Thoracic aorta (tissue), 2 donors: ENCODE data around the gene ROR1. TPM values are rescaled to one million over a fixed set of nuclear protein-coding genes. Genes with fewer than 3 reads are reported as not detected.

Experiments used
- ATAC-seq: fragments of 150-250 bp; one replicate; pipeline ENCODE4 v1.8.0; 2017; ENCODE audit warnings: low read depth; ENCODE audit not compliant: insufficient number of reproducible peaks, low FRiP score
- DNase-seq: peaks from one replicate; pipeline ENCODE4 v3.0.0-alpha.2; 2020; ENCODE audit warnings: low spot score
- H3K27ac ChIP-seq, 2 donors: fragments of 200-600 bp; sonication (generic); 1 replicate in 1 of 2; 2 replicates in 1 of 2; pipeline ENCODE4 v1.5.1; 2016; ENCODE audit warnings: mild to moderate bottlenecking in 2 of 2, moderate library complexity in 2 of 2
- H3K27me3 ChIP-seq: fragments of 200-600 bp; sonication (generic); replicated peaks from 2 replicates; pipeline ENCODE4 v1.6.0; 2016; ENCODE audit warnings: mild to moderate bottlenecking; ENCODE audit not compliant: insufficient read depth
- H3K36me3 ChIP-seq: fragments of 200-600 bp; sonication (generic); one replicate; pipeline ENCODE4 v1.5.1; 2016
- H3K4me1 ChIP-seq, 2 donors: fragments of 200-600 bp; sonication (generic); 1 replicate in 1 of 2; 2 replicates in 1 of 2; pipeline versions ENCODE4 v1.5.1 to v1.6.0; 2016; ENCODE audit warnings: low read depth in 2 of 2, mild to moderate bottlenecking in 1 of 2; ENCODE audit not compliant: control insufficient read depth in 1 of 2
- H3K4me3 ChIP-seq: fragments of 200-600 bp; sonication (generic); 2 replicates; pipeline ENCODE4 v1.5.1; 2016; ENCODE audit warnings: mild to moderate bottlenecking
- H3K9me3 ChIP-seq: fragments of 200-600 bp; sonication (generic); 2 replicates; pipeline ENCODE4 v1.5.1; 2016
- total RNA-seq, 2 donors: library from RNA; depleted of rRNA; stranded (reverse); fragments of >200 nt; gene quantifications; one replicate each; pipeline versions ENCODE4 v1.1.0 to v1.2.3, GENCODE V29; 2016
- TF ChIP-seq, protein P1 (sequence below): fragments of 200-600 bp; sonication (generic); IDR thresholded peaks from one replicate; pipeline ENCODE4 v1.5.1; 2019; ENCODE audit warnings: antibody characterized with exemption

Gene ROR1
- total RNA-seq, 2 donors from 2014 or later: 41.2 to 51.8 TPM

DNA sequence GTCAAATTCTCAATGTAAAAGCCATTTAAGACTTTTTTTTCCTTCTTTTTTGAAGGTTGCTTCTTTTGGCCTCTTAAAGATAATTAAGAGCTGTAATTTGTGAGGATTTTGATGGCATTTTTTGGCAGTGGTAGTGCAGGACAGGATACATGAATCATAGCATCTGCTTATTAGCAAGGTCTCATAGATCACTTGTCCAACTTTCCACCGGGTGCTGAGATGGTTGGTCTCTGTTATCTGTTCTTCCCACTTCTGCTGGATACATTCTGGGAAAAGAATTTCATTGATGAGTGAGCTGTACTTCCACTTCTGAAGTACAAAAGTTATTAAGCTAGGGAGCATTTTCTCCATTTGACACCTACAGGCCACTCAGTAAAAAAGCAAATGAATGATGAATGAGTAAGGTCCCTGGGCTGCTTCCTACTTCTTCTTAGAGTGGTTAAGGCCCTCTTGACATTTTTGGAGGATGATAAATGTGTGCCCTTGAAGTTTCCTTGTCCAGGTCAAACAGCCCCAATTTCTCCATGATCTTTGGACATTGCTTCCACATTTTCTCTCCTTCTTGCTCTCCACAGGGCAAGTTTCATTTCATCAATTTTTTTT is 100.6 kb downstream of the ROR1 start:
- peaks cover 23 to 69% of the 10 kb centered on the region in 2 donors for H3K4me1 ChIP-seq
- H3K27me3 ChIP-seq: no peaks in the 10 kb centered on the region
- H3K27ac ChIP-seq: peak overlapping the region in 1 of 2 donors; percentile 9
- TF ChIP-seq, protein P1, sequence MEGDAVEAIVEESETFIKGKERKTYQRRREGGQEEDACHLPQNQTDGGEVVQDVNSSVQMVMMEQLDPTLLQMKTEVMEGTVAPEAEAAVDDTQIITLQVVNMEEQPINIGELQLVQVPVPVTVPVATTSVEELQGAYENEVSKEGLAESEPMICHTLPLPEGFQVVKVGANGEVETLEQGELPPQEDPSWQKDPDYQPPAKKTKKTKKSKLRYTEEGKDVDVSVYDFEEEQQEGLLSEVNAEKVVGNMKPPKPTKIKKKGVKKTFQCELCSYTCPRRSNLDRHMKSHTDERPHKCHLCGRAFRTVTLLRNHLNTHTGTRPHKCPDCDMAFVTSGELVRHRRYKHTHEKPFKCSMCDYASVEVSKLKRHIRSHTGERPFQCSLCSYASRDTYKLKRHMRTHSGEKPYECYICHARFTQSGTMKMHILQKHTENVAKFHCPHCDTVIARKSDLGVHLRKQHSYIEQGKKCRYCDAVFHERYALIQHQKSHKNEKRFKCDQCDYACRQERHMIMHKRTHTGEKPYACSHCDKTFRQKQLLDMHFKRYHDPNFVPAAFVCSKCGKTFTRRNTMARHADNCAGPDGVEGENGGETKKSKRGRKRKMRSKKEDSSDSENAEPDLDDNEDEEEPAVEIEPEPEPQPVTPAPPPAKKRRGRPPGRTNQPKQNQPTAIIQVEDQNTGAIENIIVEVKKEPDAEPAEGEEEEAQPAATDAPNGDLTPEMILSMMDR: no peak
- ATAC-seq (no peak), DNase-seq (no peak)
- H3K4me3 ChIP-seq: no peak overlapping the region
- H3K36me3 ChIP-seq: no peaks in the 10 kb centered on the region
- no peaks in the 10 kb centered on the region for H3K9me3 ChIP-seq

DNA sequence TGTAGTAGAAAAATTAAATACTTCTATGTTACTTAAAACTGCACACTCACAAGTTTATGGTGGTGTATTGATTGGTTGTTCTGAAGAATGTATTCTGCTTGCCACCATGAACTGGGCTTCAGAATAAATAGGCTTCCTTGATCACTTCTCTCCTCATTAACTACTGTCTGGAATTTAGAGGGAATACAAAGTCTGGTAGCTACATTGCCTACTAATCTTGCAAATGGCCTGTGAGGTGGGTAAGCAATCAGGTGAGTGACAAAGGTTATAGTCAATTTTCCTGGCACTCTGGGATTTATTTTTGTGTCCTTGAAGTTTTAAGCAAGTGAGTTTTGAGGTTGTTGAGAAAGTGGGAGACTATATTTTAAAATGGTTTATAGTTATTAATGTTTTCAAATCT is 101.8 kb downstream of the ROR1 start:
- H3K9me3 ChIP-seq: no peaks in the 10 kb centered on the region
- no peak overlapping the region for H3K4me3 ChIP-seq
- DNase-seq (no peak), ATAC-seq (no peak)
- peaks cover 23 to 76% of the 10 kb centered on the region in 2 donors for H3K4me1 ChIP-seq
- no peaks in the 10 kb centered on the region for H3K27me3 ChIP-seq
- H3K36me3 ChIP-seq: no peaks in the 10 kb centered on the region
- peak overlapping the region in 1 of 2 donors; percentile 8 for H3K27ac ChIP-seq
- TF ChIP-seq, protein P1: no peak

DNA sequence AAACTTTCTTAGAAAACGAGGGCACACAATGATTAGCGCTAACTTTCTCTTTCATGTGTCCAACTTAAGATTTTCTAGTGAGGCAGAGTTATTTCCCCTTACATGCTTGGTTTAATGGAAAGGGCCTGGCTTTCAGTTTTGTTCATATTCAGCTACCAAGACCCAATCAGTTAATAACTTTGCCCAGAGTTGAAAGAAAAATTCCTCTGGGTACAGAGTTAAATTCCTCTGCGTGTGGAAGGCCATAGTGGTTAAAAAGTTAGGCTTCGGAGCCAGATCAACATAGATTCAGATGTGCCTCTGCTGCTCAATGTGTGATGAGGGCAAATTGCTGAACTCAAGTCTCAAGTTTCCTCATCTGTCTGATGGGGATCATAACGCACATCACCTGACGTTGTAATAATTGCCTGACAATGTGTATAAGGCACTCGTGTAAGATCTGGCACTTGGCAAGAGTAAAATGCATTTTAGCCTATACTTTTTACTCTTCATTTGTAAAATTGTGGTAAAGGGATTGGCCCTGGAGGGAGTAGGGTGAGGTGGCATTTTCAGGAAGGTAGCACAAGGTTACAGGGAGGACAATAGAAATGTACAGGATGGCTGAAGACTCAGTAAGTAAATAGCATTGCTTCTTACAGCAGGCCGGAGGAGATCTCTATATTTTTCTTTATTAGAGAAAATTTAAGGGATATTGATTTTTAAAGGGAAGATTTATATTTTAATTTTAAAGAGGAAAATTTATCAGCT is 103.4 kb downstream of the ROR1 start:
- peak overlapping the region; percentile 29 for H3K4me3 ChIP-seq
- H3K27ac ChIP-seq: peak overlapping the region; percentile 4 to 15
- no peaks in the 10 kb centered on the region for H3K9me3 ChIP-seq
- no peaks in the 10 kb centered on the region for H3K27me3 ChIP-seq
- no peaks in the 10 kb centered on the region for H3K36me3 ChIP-seq
- DNase-seq (no peak), ATAC-seq (no peak)
- H3K4me1 ChIP-seq: peaks cover 25 to 91% of the 10 kb centered on the region in 2 donors
- TF ChIP-seq, protein P1: no peak

DNA sequence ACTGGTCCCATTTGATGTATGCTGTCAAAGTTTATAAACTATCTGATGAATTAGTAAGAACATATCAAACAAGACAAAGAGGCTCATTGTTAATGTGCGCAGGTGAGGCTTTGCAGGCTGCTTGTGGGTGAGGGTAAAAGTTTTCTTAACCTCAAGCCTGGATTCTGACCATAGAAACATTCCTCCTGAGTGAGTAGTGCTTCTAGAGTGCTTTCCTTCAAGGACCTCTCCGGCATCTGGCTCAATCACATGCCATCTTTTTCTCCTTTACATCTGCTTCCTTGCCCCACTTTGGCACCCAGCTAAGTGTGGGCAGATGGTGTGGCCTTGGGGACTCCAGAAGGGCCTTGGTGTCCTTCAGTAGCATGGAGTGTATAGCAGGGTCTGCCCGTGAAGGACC is 104.0 kb downstream of the ROR1 start:
- Histone ChIP-seq H3K9me3 (no peaks in the 10 kb centered on the region), H3K4me1 (peaks cover 25 to 98% of the 10 kb centered on the region in 2 donors), H3K27me3 (no peaks in the 10 kb centered on the region), H3K4me3 (no peak overlapping the region), H3K27ac (no peak overlapping the region), H3K36me3 (no peaks in the 10 kb centered on the region)
- TF ChIP-seq, protein P1: no peak
- no peak for ATAC-seq
- no peak for DNase-seq

DNA sequence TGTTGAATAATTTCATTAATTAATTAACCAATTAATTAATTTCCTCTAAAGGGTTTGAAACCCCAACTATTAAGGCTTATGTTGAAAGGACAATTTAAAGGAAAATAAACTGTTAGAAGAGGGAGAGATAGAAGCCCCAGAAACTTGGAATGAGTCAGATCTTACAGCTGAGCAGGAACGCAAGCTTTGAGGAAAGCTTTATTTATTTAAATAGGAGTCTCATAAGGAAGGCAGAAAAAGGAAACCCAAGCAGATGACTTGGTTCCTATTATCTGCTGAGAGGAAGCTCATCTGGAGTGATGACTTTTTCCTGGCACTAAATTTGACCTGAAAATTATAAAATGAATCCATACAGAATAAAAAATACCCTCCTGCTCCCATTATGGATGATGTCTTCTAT is 105.1 kb downstream of the ROR1 start:
- Histone ChIP-seq H3K27ac (no peak overlapping the region), H3K4me1 (peaks cover 25 to 98% of the 10 kb centered on the region in 2 donors), H3K9me3 (no peaks in the 10 kb centered on the region), H3K4me3 (no peak overlapping the region), H3K36me3 (no peaks in the 10 kb centered on the region), H3K27me3 (no peaks in the 10 kb centered on the region)
- ATAC-seq: no peak
- no peak for DNase-seq
- TF ChIP-seq, protein P1: no peak
